Measurements from ENCODE around the gene ATP11C.

The ATP11C gene

DNA sequence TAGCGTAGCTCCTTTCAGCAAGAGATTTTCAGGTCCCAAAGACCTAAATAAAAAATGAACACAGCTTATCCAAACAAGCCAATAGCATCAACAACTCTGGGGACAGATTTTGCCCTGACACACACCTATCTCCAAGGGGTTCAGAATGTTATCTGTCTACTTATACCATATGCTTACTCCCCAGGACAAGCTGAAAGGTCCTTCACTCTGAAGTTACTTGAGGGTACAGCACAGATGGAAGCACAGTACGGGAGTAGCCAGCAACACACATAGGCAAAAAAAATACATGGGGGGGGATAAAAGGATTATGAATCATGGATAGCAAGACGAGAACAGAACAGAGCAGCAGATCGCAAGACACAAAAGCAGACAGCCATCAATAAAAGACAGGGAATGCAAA lies 134.2 kb downstream of the ATP11C start:
- Histone ChIP-seq H3K9ac (ENCODE audit: low read depth, low read length) (no peak overlapping the region), H3K9me3 (ENCODE audit: control insufficient read depth, insufficient read depth, low read length) (no peaks in the 10 kb centered on the region), H3K36me3 (ENCODE audit: control insufficient read depth, insufficient read depth, low read length) (no peaks in the 10 kb centered on the region)

DNA sequence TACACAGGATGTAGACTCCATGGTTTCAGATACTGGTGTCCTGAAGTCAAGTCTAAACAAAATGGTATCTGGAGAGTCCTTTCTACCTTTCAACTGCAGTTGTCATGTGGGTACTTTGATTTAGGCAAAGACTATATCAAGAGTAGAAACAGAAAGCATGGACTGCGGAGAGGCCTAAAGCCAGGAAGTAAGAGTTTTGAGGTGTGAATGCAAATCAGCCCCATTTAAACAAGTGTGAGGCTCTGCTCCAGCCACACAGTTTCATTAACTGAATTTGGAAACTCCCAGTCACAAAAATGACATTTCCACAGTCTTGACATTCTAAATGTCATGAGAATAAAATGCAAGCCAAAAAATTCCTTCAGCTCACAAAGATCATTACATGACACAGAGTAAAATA lies 137.7 kb downstream of the ATP11C start:
- H3K4me1 ChIP-seq (ENCODE audit: control insufficient read depth, insufficient read depth, low read length): no peaks in the 10 kb centered on the region
- H3K9ac ChIP-seq (ENCODE audit: low read depth, low read length): no peak overlapping the region
- H3K9me3 ChIP-seq (ENCODE audit: control insufficient read depth, insufficient read depth, low read length): no peaks in the 10 kb centered on the region
- H3K27me3 ChIP-seq (ENCODE audit: control insufficient read depth, insufficient read depth, low read length): no peaks in the 10 kb centered on the region
- no peak overlapping the region for H3K4me3 ChIP-seq (ENCODE audit: low read depth, low read length)
- no peaks in the 10 kb centered on the region for H3K36me3 ChIP-seq (ENCODE audit: control insufficient read depth, insufficient read depth, low read length)

More for the DNA sequence above, 134.2 kb downstream of the ATP11C start:
- H3K4me3 ChIP-seq (ENCODE audit: low read depth, low read length): no peak overlapping the region
- H3K4me1 ChIP-seq (ENCODE audit: control insufficient read depth, insufficient read depth, low read length): peaks cover 3% of the 10 kb centered on the region
- H3K27me3 ChIP-seq (ENCODE audit: control insufficient read depth, insufficient read depth, low read length): no peaks in the 10 kb centered on the region

DNA sequence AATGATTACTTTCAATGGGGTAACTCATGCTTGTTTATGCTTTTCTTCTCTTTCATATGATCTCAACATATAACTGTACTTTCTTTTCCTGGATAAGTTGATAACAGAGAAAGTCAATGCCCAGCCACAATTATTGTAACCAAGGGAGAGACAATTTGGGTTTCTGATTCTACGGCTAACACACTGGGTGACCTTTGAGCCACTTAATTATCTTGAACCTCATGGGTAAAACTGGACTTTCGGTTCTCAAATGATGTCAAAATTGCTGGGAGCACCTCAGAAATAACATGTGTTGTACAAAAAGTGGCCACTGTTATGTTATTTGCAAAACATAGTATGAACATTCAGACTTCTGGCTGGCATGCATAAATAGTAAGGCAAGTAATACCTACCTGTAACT lies 145.3 kb downstream of the ATP11C start:
- Histone ChIP-seq H3K27me3 (ENCODE audit: control insufficient read depth, insufficient read depth, low read length) (no peaks in the 10 kb centered on the region), H3K4me3 (ENCODE audit: low read depth, low read length) (no peak overlapping the region), H3K4me1 (ENCODE audit: control insufficient read depth, insufficient read depth, low read length) (no peaks in the 10 kb centered on the region), H3K36me3 (ENCODE audit: control insufficient read depth, insufficient read depth, low read length) (peaks cover 13% of the 10 kb centered on the region), H3K9me3 (ENCODE audit: control insufficient read depth, insufficient read depth, low read length) (no peaks in the 10 kb centered on the region), H3K9ac (ENCODE audit: low read depth, low read length) (no peak overlapping the region)

DNA sequence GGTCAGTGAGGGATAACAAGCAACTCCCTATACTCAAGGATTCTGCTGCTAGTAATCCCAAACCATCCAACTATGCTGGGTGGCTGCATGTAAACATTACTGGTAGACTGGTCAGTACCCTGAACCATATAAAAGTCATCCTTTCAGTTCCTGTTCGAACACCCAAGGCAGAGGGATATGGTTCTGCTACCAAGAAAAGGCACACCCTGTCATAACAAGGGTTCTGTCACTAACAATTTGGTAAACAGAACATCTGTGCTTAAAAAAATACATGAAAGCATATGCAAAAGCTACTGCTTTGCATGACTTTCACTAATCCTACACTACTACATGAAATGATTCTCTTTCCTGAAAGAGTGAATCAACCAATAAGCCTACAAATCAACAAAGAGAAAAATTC lies 148.0 kb downstream of the ATP11C start:
- Histone ChIP-seq H3K9me3 (ENCODE audit: control insufficient read depth, insufficient read depth, low read length) (no peaks in the 10 kb centered on the region), H3K36me3 (ENCODE audit: control insufficient read depth, insufficient read depth, low read length) (peaks cover 13% of the 10 kb centered on the region), H3K4me3 (ENCODE audit: low read depth, low read length) (no peak overlapping the region), H3K9ac (ENCODE audit: low read depth, low read length) (no peak overlapping the region), H3K27me3 (ENCODE audit: control insufficient read depth, insufficient read depth, low read length) (no peaks in the 10 kb centered on the region), H3K4me1 (ENCODE audit: control insufficient read depth, insufficient read depth, low read length) (no peaks in the 10 kb centered on the region)

DNA sequence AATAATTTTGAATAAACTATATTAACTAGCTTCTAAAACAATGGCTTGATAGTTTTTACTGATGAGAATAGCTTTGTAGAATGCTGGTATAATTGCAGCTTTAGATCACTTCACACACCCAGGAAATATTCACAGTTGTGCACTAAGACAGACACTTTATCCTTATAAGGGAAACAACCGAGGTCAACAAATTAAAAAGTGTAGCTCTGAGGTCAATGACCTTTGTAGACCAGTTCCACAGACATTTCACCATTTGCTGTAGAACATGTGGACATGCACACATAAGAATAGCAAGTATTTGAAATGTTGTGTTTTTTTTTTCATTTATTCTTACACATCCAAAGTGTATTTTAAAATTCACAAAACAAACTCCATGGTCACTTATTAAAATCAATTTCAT lies 148.9 kb downstream of the ATP11C start:
- Histone ChIP-seq H3K4me1 (ENCODE audit: control insufficient read depth, insufficient read depth, low read length) (no peaks in the 10 kb centered on the region), H3K36me3 (ENCODE audit: control insufficient read depth, insufficient read depth, low read length) (peaks cover 13% of the 10 kb centered on the region), H3K27me3 (ENCODE audit: control insufficient read depth, insufficient read depth, low read length) (no peaks in the 10 kb centered on the region)

DNA sequence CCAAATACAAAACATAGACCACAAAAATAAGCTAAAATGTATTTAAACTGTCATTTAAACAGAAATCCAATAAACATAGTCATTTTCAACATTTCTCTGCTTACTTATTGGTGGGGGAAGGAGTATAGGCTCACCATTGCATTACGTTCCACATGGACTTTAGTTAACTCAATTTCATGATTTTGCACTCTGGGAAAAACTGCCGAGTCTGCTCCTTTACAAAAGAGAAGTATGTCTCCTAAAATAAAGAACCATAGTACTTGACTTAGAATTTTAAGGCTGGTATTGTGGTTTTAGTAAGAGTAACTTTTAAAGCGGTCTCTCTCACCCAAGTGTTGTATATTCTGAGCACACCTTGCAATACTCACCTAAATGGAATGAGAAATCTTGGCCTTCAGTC lies 149.8 kb downstream of the ATP11C start:
- peaks cover 8% of the 10 kb centered on the region for H3K36me3 ChIP-seq (ENCODE audit: control insufficient read depth, insufficient read depth, low read length)
- no peak overlapping the region for H3K4me3 ChIP-seq (ENCODE audit: low read depth, low read length)
- H3K27me3 ChIP-seq (ENCODE audit: control insufficient read depth, insufficient read depth, low read length): no peaks in the 10 kb centered on the region
- no peaks in the 10 kb centered on the region for H3K4me1 ChIP-seq (ENCODE audit: control insufficient read depth, insufficient read depth, low read length)
- H3K9me3 ChIP-seq (ENCODE audit: control insufficient read depth, insufficient read depth, low read length): no peaks in the 10 kb centered on the region
- no peak overlapping the region for H3K9ac ChIP-seq (ENCODE audit: low read depth, low read length)

More for the DNA sequence above, 148.9 kb downstream of the ATP11C start:
- H3K9me3 ChIP-seq (ENCODE audit: control insufficient read depth, insufficient read depth, low read length): no peaks in the 10 kb centered on the region
- no peak overlapping the region for H3K4me3 ChIP-seq (ENCODE audit: low read depth, low read length)
- no peak overlapping the region for H3K9ac ChIP-seq (ENCODE audit: low read depth, low read length)

DNA sequence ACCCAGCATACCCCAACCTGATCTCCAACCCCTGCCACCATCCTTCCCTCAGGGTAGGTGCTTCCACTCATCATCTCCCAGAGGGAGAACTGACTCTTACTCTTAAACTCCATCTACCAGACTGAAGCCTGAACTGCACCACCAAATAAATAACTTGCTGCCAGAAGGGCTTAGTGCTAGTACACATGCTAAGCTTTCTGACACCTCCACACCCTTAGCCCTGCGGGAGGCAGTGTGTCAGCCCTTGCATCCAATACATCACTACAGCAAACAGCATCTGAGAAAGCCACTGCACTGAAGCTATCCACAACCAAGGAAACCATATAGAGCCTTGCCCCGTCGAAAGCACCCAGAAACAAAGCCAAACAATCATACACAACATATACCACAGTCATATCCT lies 156.3 kb downstream of the ATP11C start:
- Histone ChIP-seq H3K27me3 (ENCODE audit: control insufficient read depth, insufficient read depth, low read length) (no peaks in the 10 kb centered on the region), H3K9me3 (ENCODE audit: control insufficient read depth, insufficient read depth, low read length) (no peaks in the 10 kb centered on the region), H3K36me3 (ENCODE audit: control insufficient read depth, insufficient read depth, low read length) (no peaks in the 10 kb centered on the region), H3K4me3 (ENCODE audit: low read depth, low read length) (no peak overlapping the region), H3K4me1 (ENCODE audit: control insufficient read depth, insufficient read depth, low read length) (no peaks in the 10 kb centered on the region), H3K9ac (ENCODE audit: low read depth, low read length) (no peak overlapping the region)

DNA sequence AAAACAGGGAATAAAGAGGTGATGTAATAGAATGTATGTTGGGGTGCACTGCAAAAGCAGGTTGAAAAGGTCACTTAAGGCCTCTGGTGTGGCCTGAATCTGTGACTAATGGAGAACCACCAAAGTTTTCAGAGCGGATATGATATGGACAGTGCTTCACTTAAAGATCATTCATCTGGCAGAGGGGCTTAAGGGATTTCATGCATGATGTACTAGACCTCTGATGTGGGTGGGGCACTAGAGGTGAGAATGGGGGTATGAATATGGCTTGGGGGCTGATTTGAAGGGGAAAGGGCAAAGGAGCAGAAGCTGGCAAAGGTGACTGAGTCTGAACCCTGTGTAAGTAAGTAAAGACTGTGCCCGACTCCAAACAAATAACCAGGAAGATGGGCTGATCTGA lies 162.5 kb downstream of the ATP11C start:
- no peaks in the 10 kb centered on the region for H3K9me3 ChIP-seq (ENCODE audit: control insufficient read depth, insufficient read depth, low read length)
- no peaks in the 10 kb centered on the region for H3K27me3 ChIP-seq (ENCODE audit: control insufficient read depth, insufficient read depth, low read length)
- no peak overlapping the region for H3K4me3 ChIP-seq (ENCODE audit: low read depth, low read length)
- H3K9ac ChIP-seq (ENCODE audit: low read depth, low read length): no peak overlapping the region
- H3K36me3 ChIP-seq (ENCODE audit: control insufficient read depth, insufficient read depth, low read length): no peaks in the 10 kb centered on the region
- no peaks in the 10 kb centered on the region for H3K4me1 ChIP-seq (ENCODE audit: control insufficient read depth, insufficient read depth, low read length)

DNA sequence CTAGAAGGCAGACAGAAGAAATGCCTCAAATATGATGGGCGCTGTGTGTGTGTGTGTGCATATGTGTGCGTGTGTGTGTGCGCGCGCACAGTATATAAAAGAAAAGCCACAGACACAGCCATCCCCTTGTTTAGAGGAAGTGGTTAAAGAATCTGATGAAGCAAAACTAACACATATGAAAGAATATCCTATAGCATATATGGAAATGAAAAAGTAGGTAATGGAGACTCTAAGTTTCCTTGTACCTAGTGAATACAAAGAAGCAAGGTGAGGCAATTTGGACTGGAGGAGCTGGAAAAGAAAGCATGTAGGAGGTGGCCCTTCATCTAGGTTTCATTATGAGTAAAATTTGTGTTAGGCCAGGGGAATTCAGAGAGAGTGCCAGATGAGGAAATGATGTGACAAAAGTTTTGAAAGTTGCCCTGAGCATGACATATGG lies 166.3 kb downstream of the ATP11C start:
- Histone ChIP-seq H3K4me3 (ENCODE audit: low read depth, low read length) (no peak overlapping the region), H3K9ac (ENCODE audit: low read depth, low read length) (no peak overlapping the region), H3K27me3 (ENCODE audit: control insufficient read depth, insufficient read depth, low read length) (no peaks in the 10 kb centered on the region), H3K4me1 (ENCODE audit: control insufficient read depth, insufficient read depth, low read length) (no peaks in the 10 kb centered on the region), H3K36me3 (ENCODE audit: control insufficient read depth, insufficient read depth, low read length) (no peaks in the 10 kb centered on the region), H3K9me3 (ENCODE audit: control insufficient read depth, insufficient read depth, low read length) (no peaks in the 10 kb centered on the region)

DNA sequence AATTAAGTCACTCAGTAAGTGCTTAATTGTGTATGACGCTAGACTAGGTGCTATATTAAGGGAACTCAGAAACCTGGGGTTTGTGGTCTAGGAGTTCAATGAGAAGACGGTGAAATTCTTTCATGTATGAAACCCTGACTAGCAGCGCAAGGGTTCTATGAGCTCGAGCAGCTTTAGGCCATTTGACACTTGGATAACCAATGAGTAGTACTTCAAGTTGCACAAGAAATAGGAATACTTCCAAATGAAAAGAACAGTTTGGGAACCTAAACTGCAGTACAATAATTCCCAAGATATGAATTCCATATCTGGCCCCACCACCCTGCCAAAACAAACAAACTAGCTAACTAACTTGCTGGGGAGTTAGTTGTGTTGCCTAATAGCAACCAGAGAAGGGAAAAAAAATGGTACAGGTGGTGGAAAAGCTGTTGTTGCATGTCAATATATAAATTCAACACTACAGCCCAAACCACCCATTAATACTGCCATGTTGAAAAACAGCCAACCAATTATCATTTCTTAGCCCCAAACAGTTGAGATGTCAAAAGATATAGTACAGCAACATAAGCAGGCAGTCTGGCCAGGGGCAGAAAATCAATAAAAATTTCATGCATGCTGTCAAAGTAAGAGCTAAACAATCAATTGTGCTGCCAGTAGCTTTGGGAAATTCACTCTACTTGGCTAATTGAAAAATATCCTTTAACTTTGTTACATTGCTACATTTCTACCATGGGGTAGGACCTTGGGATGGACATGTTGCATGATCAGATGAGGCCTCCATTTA lies 170.3 kb downstream of the ATP11C start:
- Histone ChIP-seq H3K9ac (ENCODE audit: low read depth, low read length) (no peak overlapping the region), H3K4me3 (ENCODE audit: low read depth, low read length) (no peak overlapping the region), H3K36me3 (ENCODE audit: control insufficient read depth, insufficient read depth, low read length) (no peaks in the 10 kb centered on the region), H3K27me3 (ENCODE audit: control insufficient read depth, insufficient read depth, low read length) (no peaks in the 10 kb centered on the region), H3K9me3 (ENCODE audit: control insufficient read depth, insufficient read depth, low read length) (no peaks in the 10 kb centered on the region), H3K4me1 (ENCODE audit: control insufficient read depth, insufficient read depth, low read length) (no peaks in the 10 kb centered on the region)

DNA sequence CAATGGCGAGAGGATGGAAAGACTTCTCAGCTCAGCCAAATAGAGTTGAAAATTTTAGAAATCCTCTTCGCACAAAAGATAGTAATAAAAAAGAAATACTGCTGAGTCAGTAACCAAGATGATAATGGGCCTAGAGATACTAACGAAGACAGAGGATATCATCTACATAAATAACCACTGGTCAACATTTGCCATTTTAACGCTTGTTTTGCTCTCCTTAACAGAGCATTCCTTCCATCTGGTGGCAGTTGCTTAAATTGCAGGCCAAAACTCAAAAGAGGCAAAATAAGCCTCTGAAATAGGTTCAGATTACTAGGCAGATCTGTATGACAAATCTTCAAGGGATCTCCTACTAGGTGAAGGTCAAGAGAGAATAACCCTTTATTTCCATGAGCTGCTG lies 173.2 kb downstream of the ATP11C start:
- no peaks in the 10 kb centered on the region for H3K36me3 ChIP-seq (ENCODE audit: control insufficient read depth, insufficient read depth, low read length)
- H3K9me3 ChIP-seq (ENCODE audit: control insufficient read depth, insufficient read depth, low read length): no peaks in the 10 kb centered on the region
- H3K4me3 ChIP-seq (ENCODE audit: low read depth, low read length): no peak overlapping the region
- H3K27me3 ChIP-seq (ENCODE audit: control insufficient read depth, insufficient read depth, low read length): no peaks in the 10 kb centered on the region
- no peaks in the 10 kb centered on the region for H3K4me1 ChIP-seq (ENCODE audit: control insufficient read depth, insufficient read depth, low read length)
- no peak overlapping the region for H3K9ac ChIP-seq (ENCODE audit: low read depth, low read length)

DNA sequence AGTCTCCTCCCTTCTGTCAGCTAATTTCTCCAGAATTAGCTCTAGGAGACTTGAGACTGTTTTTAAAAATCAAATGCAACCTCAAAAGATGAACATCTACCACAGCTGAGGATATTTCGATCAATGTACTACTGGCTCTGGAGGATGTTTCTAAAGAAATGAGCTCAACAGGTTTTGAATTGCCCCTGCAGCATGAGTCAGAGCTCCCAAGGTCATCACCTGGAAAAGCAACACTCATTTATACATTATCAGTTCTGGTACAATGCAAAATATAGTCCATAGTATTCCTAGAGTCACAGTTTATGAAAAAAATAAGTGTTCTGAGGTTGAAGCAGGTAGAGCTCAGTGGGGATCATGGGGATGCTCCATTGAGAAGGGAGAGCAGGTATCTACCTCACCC lies 174.0 kb downstream of the ATP11C start:
- Histone ChIP-seq H3K9ac (ENCODE audit: low read depth, low read length) (no peak overlapping the region), H3K27me3 (ENCODE audit: control insufficient read depth, insufficient read depth, low read length) (no peaks in the 10 kb centered on the region), H3K4me1 (ENCODE audit: control insufficient read depth, insufficient read depth, low read length) (no peaks in the 10 kb centered on the region), H3K36me3 (ENCODE audit: control insufficient read depth, insufficient read depth, low read length) (no peaks in the 10 kb centered on the region), H3K9me3 (ENCODE audit: control insufficient read depth, insufficient read depth, low read length) (no peaks in the 10 kb centered on the region), H3K4me3 (ENCODE audit: low read depth, low read length) (no peak overlapping the region)
